Fibroblast of the aortic adventitia (primary cell): ENCODE results near the gene NLRP14. TPM values are rescaled to one million over a fixed set of nuclear protein-coding genes. Genes with fewer than 3 reads are reported as not detected.

Experiments
- DNase-seq: peaks from one replicate; pipeline ENCODE4 v3.0.0-alpha.2; 2010; ENCODE audit warnings: low read depth
- H3K4me3 ChIP-seq: 2 replicates; pipeline ENCODE4 v1.5.1; 2011; ENCODE audit warnings: low read depth, mild to moderate bottlenecking, control low read depth, low read length, moderate library complexity
- CTCF ChIP-seq: IDR thresholded peaks from 2 replicates; pipeline ENCODE4 v1.5.1; 2011; ENCODE audit warnings: mild to moderate bottlenecking, low read length, control low read depth, inconsistent platforms; ENCODE audit not compliant: insufficient read depth
- total RNA-seq: library from RNA; depleted of rRNA; stranded (reverse); fragments of >200 nt; gene quantifications from 2 replicates; pipeline ENCODE4 v1.2.3, GENCODE V29; 2012; ENCODE audit warnings: low replicate concordance

NLRP14 gene
- total RNA-seq, 1 donor, result 0.18 TPM

DNA sequence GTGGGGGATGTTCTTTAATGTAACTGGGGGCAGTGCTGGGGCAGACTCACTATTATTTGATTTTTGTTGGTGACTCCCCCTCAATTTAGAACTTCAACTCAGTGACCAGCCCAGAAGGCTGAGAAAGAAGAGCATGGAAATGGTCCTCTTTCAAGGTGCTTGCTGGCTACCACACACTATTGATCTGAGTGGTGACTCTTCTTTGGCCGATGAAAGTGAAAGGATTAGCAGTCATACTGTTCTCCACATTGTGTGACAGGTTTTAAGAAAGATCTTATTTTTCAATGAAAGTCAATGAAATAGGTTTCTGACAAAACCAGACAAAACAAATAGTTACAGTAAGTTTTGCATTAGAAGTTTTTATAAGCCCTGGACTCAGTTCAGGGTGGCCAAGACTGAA lies 29.9 kb downstream of the NLRP14 start:
- H3K4me3 ChIP-seq, result no peak overlapping the region
- no peak for DNase-seq
- no peak for TF ChIP-seq CTCF

- DNase-seq, result peak; percentile 35
- no peak overlapping the region for H3K4me3 ChIP-seq
- TF ChIP-seq CTCF, result no peak
Observed at GRCh38 chr11:7056828-7057513, 36.7 kb downstream of the NLRP14 start.

GRCh38 chr11:7057641-7058040 lies 37.4 kb downstream of the NLRP14 start:
- DNase-seq, result peak; percentile 6
- no peak for TF ChIP-seq CTCF
- no peak overlapping the region for H3K4me3 ChIP-seq

GRCh38 chr11:7060868-7061267 lies 40.6 kb downstream of the NLRP14 start:
- peak; percentile 70 for DNase-seq
- H3K4me3 ChIP-seq, result no peak overlapping the region
- TF ChIP-seq CTCF, result no peak

DNA sequence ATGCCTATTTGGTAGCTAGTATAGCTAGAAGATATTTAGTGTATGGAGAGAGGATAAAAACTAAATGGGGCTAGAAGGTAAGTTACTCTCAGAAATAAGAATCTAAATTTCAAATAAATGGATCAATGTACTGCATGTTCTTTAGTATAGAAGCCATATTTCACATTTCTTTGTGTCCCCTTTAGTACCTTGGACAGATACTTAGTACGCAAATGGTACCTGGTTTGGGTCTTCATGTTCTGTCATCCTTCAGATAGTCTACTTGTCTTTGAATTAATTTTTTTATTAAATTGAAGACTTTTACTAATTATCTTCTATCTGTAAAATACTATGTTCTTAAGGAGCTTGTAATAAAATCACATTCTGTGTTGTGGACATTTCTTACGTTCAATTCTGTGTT lies 42.3 kb downstream of the NLRP14 start:
- DNase-seq, result no peak
- no peak for TF ChIP-seq CTCF
- H3K4me3 ChIP-seq, result no peak overlapping the region

DNA sequence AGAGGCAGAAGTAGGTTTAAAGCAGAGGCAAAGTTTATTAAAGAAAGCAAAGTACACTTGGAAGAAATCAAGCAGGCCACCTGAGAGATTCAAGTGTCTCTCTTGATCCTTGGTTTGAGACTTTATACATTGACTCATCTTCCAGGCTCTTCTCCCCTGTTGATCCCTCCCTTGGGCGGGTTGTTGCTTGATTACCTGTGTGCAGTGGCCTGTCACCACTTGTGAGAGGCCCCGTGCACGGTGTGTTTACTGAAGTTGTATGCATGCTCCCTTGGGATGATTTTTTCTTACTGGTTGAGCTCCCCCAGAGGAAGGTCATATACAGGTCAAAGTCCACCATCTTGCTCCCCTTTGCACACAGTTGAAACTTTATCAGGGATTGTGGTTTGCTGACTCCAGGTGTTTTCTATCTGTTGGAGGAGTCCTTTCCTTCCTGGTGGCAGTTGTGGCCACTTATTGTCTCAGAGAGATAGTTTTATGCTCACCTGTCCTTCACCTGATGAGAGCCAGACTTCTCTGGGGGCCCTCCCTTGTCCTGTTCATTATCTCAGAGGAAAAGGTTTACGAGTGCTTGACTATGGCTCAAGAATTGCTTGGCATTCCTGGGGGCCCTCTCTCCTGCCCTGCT lies 52.2 kb downstream of the NLRP14 start:
- no peak for TF ChIP-seq CTCF
- H3K4me3 ChIP-seq, result no peak overlapping the region
- no peak for DNase-seq

DNA sequence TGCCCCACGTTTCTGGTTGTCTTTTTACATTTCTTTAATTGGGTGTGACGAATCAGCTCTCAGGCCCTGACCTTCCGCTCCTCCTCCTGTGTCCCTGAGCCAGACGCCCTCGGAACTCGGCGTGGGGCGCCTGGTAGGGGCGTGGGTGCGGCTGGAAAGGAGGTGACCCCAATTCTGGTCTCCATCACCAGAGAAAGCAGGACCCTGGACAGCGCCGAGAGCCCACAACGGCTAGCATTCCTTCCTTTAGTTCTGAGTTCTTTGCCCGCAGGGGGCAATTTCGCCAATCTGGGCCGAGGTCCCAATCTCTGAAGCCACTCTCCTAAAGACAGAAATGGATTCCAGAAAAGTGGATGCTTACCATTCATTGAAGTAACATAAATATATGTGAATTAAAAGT lies 56.8 kb downstream of the NLRP14 start:
- H3K4me3 ChIP-seq, result no peak overlapping the region
- no peak for DNase-seq
- TF ChIP-seq CTCF, result no peak
